B cell (primary cell): ENCODE data around the gene C1orf198.

Source experiments
- EZH2 ChIP-seq: IDR thresholded peaks from 2 replicates; pipeline ENCODE4 v1.6.1; 2012; ENCODE audit warnings: borderline replicate concordance, low read depth, mild to moderate bottlenecking, moderate library complexity, low read length; ENCODE audit not compliant: insufficient read depth, poor library complexity, severe bottlenecking
- TF ChIP-seq, protein P1 (sequence below): fragments of 200-600 bp; IDR thresholded peaks from one replicate; pipeline ENCODE4 v1.8.0; 2022; ENCODE audit warnings: antibody characterized with exemption, mild to moderate bottlenecking

DNA sequence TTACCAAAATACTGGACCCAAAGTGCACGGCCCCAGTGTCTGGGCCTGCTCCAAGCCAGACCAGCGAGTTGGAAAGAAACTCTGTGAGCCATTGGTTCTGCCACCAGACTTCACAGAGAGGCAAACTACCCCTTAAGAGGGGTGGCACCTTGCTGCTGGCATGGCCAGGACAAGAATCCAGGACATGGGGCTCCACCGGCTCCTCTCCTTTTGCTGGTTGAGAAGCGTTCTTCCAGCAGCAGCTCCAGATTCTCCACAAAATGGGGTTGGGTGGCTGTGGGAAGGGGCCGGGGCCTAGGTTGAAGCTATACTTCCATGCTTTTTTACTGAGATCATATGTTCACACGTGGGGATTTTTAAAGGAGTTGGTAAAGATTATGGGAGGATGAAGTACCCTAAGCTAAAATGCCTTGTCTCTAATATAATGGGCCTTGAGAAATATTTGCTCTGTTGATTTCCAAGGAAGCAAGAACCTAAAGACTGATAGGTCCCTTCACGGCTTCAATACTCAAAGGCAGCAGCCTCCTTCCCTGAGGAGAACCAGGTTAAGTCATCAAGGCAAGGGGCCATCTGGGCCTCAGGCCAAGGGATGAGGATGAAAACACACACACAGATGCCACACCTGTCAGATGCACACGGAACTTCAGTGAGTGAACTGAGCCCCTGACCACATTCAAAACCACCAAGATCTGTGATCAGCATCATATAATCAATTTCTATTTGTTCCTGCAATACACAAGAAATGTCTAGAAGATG lies 3.1 kb downstream of the C1orf198 start:
- TF ChIP-seq, protein P1, sequence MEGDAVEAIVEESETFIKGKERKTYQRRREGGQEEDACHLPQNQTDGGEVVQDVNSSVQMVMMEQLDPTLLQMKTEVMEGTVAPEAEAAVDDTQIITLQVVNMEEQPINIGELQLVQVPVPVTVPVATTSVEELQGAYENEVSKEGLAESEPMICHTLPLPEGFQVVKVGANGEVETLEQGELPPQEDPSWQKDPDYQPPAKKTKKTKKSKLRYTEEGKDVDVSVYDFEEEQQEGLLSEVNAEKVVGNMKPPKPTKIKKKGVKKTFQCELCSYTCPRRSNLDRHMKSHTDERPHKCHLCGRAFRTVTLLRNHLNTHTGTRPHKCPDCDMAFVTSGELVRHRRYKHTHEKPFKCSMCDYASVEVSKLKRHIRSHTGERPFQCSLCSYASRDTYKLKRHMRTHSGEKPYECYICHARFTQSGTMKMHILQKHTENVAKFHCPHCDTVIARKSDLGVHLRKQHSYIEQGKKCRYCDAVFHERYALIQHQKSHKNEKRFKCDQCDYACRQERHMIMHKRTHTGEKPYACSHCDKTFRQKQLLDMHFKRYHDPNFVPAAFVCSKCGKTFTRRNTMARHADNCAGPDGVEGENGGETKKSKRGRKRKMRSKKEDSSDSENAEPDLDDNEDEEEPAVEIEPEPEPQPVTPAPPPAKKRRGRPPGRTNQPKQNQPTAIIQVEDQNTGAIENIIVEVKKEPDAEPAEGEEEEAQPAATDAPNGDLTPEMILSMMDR = no peak
- TF ChIP-seq EZH2 = no peak
